NCI-H128 (cell line): ENCODE data around the gene ID1.
"Not testable (repeated sequence)": the region's sequence is repeated elsewhere in the genome, so short reads cannot be mapped to it uniquely, and the experiment has no call there.

Experiments
- DNase-seq: peaks from one replicate; lab custom pipeline; 2025; ENCODE audit not compliant: unreplicated experiment; lab: John Stamatoyannopoulos, UW

The ID1 gene

GRCh38 chr20:31632548-31633338, 27.7 kb downstream of the ID1 start:
- no peak for DNase-seq

DNA sequence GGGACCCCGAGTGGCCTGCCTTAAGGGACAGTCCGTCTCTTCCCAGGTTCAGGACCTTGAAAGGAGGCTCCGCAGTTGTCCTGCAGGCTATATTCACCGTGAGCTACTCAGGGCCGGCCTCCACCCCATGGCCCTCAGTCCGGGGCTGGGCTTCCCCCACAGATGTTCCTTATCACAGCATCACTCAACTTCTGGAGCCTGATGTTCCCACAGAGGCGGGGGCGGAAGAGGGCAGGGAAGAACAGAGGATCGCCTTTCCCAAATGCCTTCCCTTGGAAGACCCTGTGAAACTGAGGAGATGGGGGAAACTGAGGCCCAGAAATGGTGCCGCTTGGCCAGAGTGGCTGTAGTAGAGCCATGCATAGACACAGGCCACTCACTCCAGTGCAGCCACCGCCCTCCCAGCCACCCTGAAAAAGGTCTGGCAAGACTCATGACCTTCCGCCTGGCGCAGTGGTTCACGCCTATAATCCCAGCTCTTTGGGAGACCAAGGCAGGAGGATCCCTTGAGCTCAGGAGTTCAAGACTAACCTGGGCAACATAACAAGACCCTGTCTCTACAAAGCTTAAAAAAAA, 28.3 kb downstream of the ID1 start:
- no peak for DNase-seq

DNA sequence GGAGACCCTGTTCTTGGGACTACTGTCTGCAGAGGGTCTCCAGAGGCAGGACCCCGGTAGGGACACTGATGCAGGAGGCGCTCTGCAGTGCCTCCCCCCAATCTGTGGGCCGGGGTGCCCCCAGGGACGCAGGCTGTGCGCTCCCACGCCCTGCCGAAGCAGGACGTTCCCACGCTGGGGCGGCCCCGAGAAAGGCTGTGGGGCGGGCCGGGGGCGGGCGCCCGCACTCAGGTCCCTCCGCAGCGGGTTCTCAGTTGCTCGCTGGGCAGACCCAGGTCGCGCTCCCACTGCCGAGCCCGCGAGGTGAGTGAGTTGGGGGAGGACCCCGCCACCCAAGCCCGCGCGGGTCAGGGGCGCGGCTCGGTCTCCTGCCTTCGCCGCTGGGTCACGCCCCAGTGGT, 32.6 kb downstream of the ID1 start, which contains the start of gene COX4I2:
Gene COX4I2 (plus strand): TSS at position 253 of the 400 bp plus-strand sequence. CDS start 1,106 bp downstream, outside the sequence.
- no peak for DNase-seq

DNA sequence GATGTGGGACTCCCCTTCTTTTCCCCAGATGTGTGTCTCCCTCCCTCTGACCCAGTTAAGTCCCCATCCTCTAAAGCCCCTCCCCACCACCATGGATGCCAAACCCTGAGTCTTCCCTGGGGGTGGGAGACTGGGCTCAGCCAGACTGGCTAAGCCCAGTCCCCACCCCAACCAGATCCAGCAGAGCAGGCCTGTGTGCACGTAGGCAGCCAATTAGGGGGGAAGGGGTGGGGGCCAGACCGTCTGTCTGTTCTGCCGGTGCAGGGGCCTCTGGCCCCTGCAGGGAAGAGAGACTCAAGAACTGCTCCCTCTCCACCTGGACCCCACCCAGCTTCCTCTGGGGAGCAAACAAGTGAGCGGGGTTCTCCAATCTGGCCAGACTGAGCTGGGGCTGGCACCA, 33.2 kb downstream of the ID1 start:
- no peak for DNase-seq

- no peak for DNase-seq
Observed at GRCh38 chr20:31638816-31639215, 33.7 kb downstream of the ID1 start.

- no peak for DNase-seq
Observed at GRCh38 chr20:31640259-31640658, 35.2 kb downstream of the ID1 start.

GRCh38 chr20:31641391-31641790, 36.3 kb downstream of the ID1 start:
- no peak for DNase-seq

- DNase-seq: no peak
Observed at GRCh38 chr20:31642837-31643236, 37.7 kb downstream of the ID1 start.

DNA sequence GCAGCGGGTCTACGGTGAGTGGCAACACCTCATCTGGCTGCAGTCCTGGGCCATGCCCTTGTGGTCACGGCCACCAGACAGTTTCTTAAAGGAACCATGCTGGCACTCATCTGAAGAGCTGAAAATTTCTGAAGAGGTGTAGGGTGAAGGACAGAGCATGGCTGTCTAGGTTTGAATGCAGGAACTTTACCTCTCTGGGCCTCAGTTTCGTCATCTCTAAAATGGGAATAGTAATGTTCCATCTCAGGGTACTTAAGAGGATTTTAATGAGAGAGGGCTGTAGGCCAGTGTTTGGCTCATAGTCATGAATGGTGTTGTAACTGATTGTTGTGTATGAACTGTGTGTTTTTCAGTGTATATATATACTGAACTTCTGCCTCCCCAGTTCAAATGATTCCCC, 38.4 kb downstream of the ID1 start:
- no peak for DNase-seq

GRCh38 chr20:31644701-31645100, 39.6 kb downstream of the ID1 start:
- DNase-seq: no peak

- not testable (repeated sequence) for DNase-seq
Observed at GRCh38 chr20:31648104-31648503, 43.0 kb downstream of the ID1 start.

DNA sequence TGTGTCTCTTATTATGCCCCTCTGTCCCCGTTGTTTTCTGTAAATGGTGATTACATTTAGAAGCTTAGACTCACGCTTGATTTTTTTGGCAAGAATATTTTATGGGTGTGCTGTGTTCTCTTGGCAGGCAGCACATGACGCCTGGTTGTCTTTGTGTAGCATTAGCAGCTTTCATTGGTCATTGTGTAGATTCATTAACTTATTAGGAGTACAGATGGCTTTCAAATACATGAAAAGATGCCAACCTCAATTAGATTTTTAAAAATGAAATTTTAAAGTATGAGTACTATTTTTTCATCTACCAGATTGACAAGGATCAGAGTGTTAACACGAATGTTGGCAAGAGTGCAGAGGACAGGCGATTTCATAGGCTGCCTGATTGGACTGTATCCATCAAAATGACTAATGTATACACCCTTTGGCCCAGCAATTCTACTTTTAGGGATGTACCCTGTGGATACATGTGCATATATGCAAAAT, 47.9 kb downstream of the ID1 start:
- no peak for DNase-seq

GRCh38 chr20:31653561-31653960, 48.5 kb downstream of the ID1 start:
- no peak for DNase-seq

GRCh38 chr20:31654534-31654933, 49.4 kb downstream of the ID1 start:
- DNase-seq: no peak
